Mucosa of rectum (tissue), 2 donors: ENCODE results near the gene TNIK.
"Not testable (repeated sequence)": the region's sequence is repeated elsewhere in the genome, so short reads cannot be mapped to it uniquely, and the experiment has no call there.

Experiments
- H3K27ac ChIP-seq, 2 donors: one replicate each; pipeline ENCODE4 v1.7.0; 2013; ENCODE audit warnings: inconsistent platforms in 2 of 2, low read depth in 2 of 2, low read length in 2 of 2
- H3K27me3 ChIP-seq, 2 donors: one replicate each; pipeline ENCODE4 v1.7.0; 2013; ENCODE audit warnings: low read length in 2 of 2; ENCODE audit not compliant: control insufficient read depth in 2 of 2, insufficient read depth in 2 of 2
- H3K36me3 ChIP-seq, 2 donors: one replicate each; pipeline ENCODE4 v1.7.0; 2013; ENCODE audit warnings: low read length in 2 of 2; ENCODE audit not compliant: control insufficient read depth in 2 of 2, insufficient read depth in 2 of 2
- H3K4me1 ChIP-seq, 2 donors: one replicate each; pipeline ENCODE4 v1.7.0; 2013; ENCODE audit warnings: low read length in 2 of 2, mild to moderate bottlenecking in 1 of 2; ENCODE audit not compliant: control insufficient read depth in 2 of 2, insufficient read depth in 2 of 2
- H3K4me3 ChIP-seq, 2 donors: one replicate each; pipeline ENCODE4 v1.7.0; 2013; ENCODE audit warnings: low read length in 2 of 2
- H3K9ac ChIP-seq, 2 donors: one replicate each; pipeline ENCODE4 v1.7.0; 2013; ENCODE audit warnings: low read length in 2 of 2, low read depth in 1 of 2, mild to moderate bottlenecking in 1 of 2
- H3K9me3 ChIP-seq, 2 donors: one replicate each; pipeline ENCODE4 v1.7.0; 2013; ENCODE audit warnings: low read length in 2 of 2; ENCODE audit not compliant: control insufficient read depth in 2 of 2
- donor health status: healthy.
- donor health status: Normal muscosa, but diverticular disease.

TNIK gene

DNA sequence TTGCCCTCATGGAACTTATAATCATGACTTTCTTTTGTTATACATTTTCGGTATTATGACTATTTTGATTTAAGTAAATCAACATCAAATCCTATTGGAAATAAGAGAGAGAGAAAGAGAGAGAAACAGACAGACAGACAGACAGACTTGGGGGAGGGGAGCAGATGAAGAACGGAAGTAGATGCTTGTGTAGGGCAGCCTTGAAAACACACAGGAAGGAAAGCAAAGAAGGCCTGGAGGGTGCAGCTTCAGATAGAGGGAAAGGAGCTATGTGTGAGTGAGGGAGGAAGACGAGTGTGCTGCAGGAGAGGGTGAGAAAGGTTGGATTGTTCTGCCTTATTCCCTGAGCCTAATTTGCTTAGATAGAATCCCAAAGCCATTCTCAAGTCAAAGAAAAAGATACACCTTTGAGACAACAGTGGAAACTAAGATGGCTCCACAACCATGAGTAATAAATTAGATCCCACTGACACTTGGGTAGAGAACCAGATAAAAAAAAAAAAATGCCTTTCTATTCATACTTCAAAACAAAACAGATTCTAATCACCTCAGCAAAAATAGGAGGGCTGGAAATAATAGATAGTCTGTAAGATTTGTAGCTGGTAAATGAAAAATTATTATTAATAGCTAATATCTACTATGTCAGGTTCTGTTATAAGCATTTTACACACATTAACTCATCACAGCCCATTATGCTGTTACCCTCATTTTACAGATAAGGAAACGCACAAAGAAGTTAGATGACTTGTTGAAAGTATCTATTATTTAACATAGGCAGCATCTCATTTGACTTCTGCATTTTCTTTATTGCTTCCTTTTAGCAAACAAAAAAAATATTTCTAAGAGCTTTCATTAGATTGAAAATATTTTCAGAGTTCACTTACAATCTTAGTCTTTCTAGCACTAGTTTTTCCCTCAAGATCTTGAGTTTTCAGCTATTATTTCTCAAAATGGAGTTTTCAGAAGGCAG, 214.1 kb downstream of the TNIK start:
- Histone ChIP-seq H3K9me3 (no peaks in the 10 kb centered on the region), H3K27ac (no peak overlapping the region), H3K27me3 (no peaks in the 10 kb centered on the region), H3K9ac (no peak overlapping the region), H3K4me3 (no peak overlapping the region), H3K36me3 (no peaks in the 10 kb centered on the region), H3K4me1 (no peaks in the 10 kb centered on the region)

DNA sequence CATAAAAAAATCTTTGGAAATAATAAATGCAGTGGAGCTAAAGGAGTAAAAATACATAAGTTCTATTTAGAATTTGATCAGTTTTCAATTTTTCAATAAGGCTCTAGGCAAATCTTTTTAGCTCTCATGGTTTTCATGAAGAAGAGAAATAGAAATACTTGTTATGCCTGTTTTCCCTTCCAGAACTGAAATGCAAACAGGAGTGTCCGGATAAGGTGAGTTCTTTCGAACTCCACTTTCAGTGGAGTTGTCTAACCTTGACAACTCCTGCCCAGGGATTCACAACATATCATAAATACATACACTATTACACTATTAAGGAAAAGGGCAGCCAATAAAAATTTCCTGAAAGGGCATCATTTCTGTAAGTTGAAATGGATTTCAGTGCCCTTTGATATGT, 217.3 kb downstream of the TNIK start:
- Histone ChIP-seq H3K9me3 (no peaks in the 10 kb centered on the region), H3K9ac (no peak overlapping the region), H3K4me1 (no peaks in the 10 kb centered on the region), H3K36me3 (no peaks in the 10 kb centered on the region), H3K4me3 (no peak overlapping the region), H3K27ac (no peak overlapping the region), H3K27me3 (no peaks in the 10 kb centered on the region)

- Histone ChIP-seq H3K4me3 (no peak overlapping the region), H3K27me3 (no peaks in the 10 kb centered on the region), H3K9ac (no peak overlapping the region), H3K9me3 (no peaks in the 10 kb centered on the region), H3K36me3 (no peaks in the 10 kb centered on the region), H3K4me1 (no peaks in the 10 kb centered on the region), H3K27ac (no peak overlapping the region)
These were observed 218.0 kb downstream of the TNIK start for GRCh38 chr3:171242170-171242569.

DNA sequence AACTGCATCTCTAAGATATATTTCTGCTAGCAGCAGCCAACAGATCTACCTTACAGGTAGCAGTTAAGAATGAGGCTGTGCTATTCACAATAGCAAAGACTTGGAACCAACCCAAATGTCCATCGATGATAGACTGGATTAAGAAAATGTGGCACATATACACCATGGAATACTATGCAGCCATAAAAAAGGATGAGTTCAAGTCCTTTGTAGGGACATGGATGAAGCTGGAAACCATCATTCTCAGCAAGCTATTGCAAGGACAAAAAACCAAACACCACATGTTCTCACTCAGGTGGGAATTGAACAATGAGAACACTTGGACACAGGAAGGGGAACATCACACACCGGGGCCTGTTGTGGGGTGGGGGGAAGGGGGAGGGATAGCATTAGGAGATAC, 218.6 kb downstream of the TNIK start:
- H3K9me3 ChIP-seq, H3K27me3 ChIP-seq, H3K36me3 ChIP-seq, H3K4me3 ChIP-seq, H3K9ac ChIP-seq, H3K27ac ChIP-seq, H3K4me1 ChIP-seq: not testable (repeated sequence)

GRCh38 chr3:171240504-171240835, 219.7 kb downstream of the TNIK start:
- H3K4me1 ChIP-seq = no peaks in the 10 kb centered on the region
- H3K36me3 ChIP-seq = no peaks in the 10 kb centered on the region
- H3K27ac ChIP-seq = no peak overlapping the region
- no peaks in the 10 kb centered on the region for H3K9me3 ChIP-seq
- H3K4me3 ChIP-seq = no peak overlapping the region
- no peaks in the 10 kb centered on the region for H3K27me3 ChIP-seq
- H3K9ac ChIP-seq = no peak overlapping the region

- H3K9ac ChIP-seq = no peak overlapping the region
- no peaks in the 10 kb centered on the region for H3K4me1 ChIP-seq
- H3K9me3 ChIP-seq = no peaks in the 10 kb centered on the region
- H3K4me3 ChIP-seq = no peak overlapping the region
- no peaks in the 10 kb centered on the region for H3K27me3 ChIP-seq
- no peak overlapping the region for H3K27ac ChIP-seq
- H3K36me3 ChIP-seq = no peaks in the 10 kb centered on the region
These were observed 220.3 kb downstream of the TNIK start for GRCh38 chr3:171239757-171240503.

GRCh38 chr3:171237009-171237385, 223.2 kb downstream of the TNIK start:
- Histone ChIP-seq H3K4me3 (no peak overlapping the region), H3K27me3 (no peaks in the 10 kb centered on the region), H3K9ac (no peak overlapping the region), H3K9me3 (no peaks in the 10 kb centered on the region), H3K36me3 (no peaks in the 10 kb centered on the region), H3K4me1 (no peaks in the 10 kb centered on the region), H3K27ac (no peak overlapping the region)

- Histone ChIP-seq H3K27ac (no peak overlapping the region), H3K9ac (no peak overlapping the region), H3K9me3 (no peaks in the 10 kb centered on the region), H3K4me3 (no peak overlapping the region), H3K36me3 (no peaks in the 10 kb centered on the region), H3K27me3 (no peaks in the 10 kb centered on the region), H3K4me1 (no peaks in the 10 kb centered on the region)
These were observed 223.8 kb downstream of the TNIK start for GRCh38 chr3:171236265-171237008.

DNA sequence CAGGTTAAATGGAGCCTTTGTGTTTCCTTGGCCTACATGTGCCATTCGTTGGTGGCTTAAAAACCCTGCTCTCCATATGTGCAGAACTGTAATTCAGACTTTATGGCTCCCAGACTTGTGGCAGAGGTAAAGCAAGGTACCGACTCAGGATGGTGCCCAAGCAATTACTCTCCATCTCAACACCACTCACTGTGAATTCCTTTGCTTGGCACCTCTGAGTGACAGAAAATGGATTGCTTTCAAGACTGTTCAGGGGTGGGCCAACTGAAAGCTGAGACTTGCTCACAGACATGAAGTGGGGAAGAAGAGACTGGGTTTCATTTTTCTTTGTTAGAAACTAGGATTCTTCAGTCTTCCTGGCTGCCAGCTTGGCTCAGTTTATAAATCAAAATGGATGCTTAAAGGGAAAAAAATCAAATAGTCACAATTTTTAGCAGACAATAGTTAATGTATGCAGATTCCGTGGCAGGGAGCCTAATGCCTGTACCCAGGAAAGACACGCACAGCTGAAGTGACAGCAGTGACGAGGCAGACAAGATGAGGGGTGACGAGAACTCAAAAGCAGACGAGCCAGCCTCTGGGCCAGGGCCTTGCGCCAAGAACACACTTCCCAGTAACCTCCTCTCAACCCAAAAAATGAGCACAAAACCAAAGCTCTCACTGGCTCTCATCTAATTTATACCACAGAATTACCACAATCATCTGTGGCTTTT, 225.8 kb downstream of the TNIK start:
- Histone ChIP-seq H3K9ac (no peak overlapping the region), H3K9me3 (no peaks in the 10 kb centered on the region), H3K4me3 (no peak overlapping the region), H3K4me1 (no peaks in the 10 kb centered on the region), H3K27me3 (no peaks in the 10 kb centered on the region), H3K27ac (no peak overlapping the region), H3K36me3 (no peaks in the 10 kb centered on the region)
